ENCODE results near the gene KAZN.

- TF ChIP-seq TAF1 (IDR thresholded peaks at IDR 0.05; ENCODE audit: low read depth) (no peak), CREB1 (IDR thresholded peaks at IDR 0.05; ENCODE audit: low read depth) (no peak), EP300 (IDR thresholded peaks at IDR 0.05; ENCODE audit: borderline replicate concordance) (no peak), RAD21 (IDR thresholded peaks at IDR 0.05; ENCODE audit: low read depth) (no peak), NFIC (IDR thresholded peaks at IDR 0.05) (no peak), FOXM1 (IDR thresholded peaks at IDR 0.05; ENCODE audit: borderline replicate concordance, low read depth) (no peak)
- TF ChIP-seq, protein P1, sequence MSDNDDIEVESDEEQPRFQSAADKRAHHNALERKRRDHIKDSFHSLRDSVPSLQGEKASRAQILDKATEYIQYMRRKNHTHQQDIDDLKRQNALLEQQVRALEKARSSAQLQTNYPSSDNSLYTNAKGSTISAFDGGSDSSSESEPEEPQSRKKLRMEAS (IDR thresholded peaks at IDR 0.05), result no peak
These were observed 529.6 kb downstream of the KAZN start for GRCh38 chr1:15128077-15128476.
